ENCODE results near the gene MEGF8. TPM values are rescaled to one million over a fixed set of nuclear protein-coding genes. Genes with fewer than 3 reads are reported as not detected.

Gene MEGF8
- total RNA-seq, 1 donor from 2014 or later: 7.1 TPM

DNA sequence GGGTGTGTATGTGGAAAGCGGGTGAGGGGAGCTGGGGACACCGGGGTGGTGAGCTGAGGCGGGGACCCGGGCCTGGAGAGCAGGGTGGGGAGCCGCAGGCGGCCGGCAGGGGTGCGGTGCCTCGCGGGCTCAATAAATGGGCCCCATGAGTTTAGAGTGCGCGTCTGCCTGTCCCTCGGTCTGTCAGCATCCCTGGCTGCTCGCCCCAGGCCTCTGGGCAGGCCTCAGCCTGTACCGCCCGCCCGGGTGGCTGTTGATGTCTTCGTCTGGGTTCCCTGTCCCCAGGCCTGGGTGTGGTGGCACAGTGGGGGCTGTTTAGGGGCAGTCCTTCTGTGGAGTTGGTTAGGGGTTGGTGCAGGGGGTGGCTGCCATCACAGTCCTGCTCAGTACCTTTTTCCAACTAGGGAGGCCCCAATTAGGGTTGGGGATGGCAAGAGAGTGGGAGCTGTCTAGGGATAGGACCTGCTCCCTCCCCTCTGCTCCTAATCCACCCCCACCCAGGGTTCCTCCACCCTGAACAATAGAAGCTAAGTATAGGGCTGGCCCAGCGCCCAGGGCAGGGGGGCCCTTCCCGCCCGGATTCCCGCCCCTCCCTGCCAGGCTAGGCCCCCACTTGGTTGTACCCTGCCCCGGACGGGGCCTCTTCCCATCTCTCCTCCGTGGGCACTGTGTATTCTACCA lies 44.1 kb upstream of the MEGF8 start:
- FAIRE-seq (no peak), DNase-seq (ENCODE audit: low read depth) (peak; percentile 59)
- TF ChIP-seq, protein P1, sequence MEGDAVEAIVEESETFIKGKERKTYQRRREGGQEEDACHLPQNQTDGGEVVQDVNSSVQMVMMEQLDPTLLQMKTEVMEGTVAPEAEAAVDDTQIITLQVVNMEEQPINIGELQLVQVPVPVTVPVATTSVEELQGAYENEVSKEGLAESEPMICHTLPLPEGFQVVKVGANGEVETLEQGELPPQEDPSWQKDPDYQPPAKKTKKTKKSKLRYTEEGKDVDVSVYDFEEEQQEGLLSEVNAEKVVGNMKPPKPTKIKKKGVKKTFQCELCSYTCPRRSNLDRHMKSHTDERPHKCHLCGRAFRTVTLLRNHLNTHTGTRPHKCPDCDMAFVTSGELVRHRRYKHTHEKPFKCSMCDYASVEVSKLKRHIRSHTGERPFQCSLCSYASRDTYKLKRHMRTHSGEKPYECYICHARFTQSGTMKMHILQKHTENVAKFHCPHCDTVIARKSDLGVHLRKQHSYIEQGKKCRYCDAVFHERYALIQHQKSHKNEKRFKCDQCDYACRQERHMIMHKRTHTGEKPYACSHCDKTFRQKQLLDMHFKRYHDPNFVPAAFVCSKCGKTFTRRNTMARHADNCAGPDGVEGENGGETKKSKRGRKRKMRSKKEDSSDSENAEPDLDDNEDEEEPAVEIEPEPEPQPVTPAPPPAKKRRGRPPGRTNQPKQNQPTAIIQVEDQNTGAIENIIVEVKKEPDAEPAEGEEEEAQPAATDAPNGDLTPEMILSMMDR (IDR thresholded peaks at IDR 0.05; ENCODE audit: insufficient read depth, low read length, severe bottlenecking): peak; percentile 6
- H3K27me3 ChIP-seq (ENCODE audit: control insufficient read depth, insufficient read depth, low read length): no peaks in the 10 kb centered on the region
- no peak overlapping the region for H3K4me3 ChIP-seq (ENCODE audit: low read depth, low read length)
- H3K36me3 ChIP-seq (ENCODE audit: control insufficient read depth, insufficient read depth, low read length): no peaks in the 10 kb centered on the region

DNA sequence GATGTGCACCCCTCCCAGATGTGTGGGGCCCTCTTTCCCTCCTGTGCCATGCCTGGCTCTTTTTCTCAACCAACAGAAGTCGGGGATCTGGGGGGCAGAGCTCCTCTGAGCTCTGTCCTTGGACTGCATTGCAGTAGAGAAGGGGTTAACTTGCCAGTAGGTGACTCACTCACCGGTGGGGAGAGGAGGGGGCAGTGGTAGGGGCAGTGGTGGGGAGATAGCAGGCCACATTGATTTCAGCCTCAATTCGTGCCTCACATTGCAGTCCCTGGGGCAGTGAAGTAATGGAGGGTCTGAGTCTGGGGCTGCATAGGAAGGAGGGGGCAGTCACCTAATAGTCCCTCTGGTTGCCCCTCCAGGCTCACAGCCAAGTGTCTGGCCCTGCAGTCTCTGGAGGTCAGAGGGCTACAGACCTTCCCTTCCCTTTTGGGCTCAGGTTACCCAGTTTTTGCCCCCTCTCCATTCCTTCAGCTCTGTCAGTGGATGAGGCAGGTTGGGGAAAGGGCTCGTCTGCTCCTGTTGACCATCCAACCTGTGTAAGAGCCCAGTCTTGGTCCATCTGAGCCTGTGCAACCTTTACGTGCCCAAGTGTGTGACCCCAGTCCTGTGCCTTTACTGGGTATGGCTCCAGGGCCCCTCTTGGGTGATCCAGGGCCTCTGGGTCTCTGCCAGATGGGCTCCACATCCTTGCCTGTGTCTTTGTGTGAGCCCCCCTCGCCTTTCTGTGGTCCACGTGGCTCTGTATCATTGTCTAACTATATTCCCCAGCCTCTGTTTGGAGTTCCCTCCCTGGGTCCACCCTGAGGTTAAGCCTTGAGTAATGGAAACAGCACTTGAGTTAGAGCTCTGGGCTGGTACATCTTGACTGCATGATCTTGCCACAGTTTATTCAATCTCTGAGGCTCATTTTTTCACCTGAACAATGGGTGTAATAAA lies 43.3 kb upstream of the MEGF8 start:
- no peak for DNase-seq (ENCODE audit: low read depth)
- no peak overlapping the region for H3K4me3 ChIP-seq (ENCODE audit: low read depth, low read length)
- no peak for FAIRE-seq
- TF ChIP-seq, protein P1 (IDR thresholded peaks at IDR 0.05; ENCODE audit: insufficient read depth, low read length, severe bottlenecking): no peak
- H3K27me3 ChIP-seq (ENCODE audit: control insufficient read depth, insufficient read depth, low read length): no peaks in the 10 kb centered on the region
- H3K36me3 ChIP-seq (ENCODE audit: control insufficient read depth, insufficient read depth, low read length): peaks cover 4% of the 10 kb centered on the region

DNA sequence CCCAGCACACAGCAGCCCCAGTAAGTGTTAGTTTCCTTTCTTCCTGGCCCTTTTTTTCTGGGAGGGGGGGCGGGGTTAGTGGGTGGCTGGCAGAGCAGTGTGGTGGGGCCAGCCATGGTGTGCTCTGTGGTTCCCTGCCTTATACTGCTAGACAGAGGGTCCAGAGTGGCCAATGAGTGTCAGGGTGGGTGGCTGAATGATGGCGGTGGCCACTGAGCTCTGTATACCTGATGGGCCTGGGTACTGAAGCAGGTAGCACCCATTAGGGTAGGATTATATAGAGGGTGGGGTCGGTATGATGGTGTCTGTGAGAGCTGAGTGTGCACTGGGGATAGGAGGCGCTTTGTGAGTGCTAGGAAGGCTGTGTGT lies 42.6 kb upstream of the MEGF8 start:
- H3K27me3 ChIP-seq (ENCODE audit: control insufficient read depth, insufficient read depth, low read length): no peaks in the 10 kb centered on the region
- DNase-seq (ENCODE audit: low read depth) (no peak), FAIRE-seq (no peak)
- H3K36me3 ChIP-seq (ENCODE audit: control insufficient read depth, insufficient read depth, low read length): peaks cover 11% of the 10 kb centered on the region
- TF ChIP-seq, protein P1 (IDR thresholded peaks at IDR 0.05; ENCODE audit: insufficient read depth, low read length, severe bottlenecking): no peak
- H3K4me3 ChIP-seq (ENCODE audit: low read depth, low read length): no peak overlapping the region

DNA sequence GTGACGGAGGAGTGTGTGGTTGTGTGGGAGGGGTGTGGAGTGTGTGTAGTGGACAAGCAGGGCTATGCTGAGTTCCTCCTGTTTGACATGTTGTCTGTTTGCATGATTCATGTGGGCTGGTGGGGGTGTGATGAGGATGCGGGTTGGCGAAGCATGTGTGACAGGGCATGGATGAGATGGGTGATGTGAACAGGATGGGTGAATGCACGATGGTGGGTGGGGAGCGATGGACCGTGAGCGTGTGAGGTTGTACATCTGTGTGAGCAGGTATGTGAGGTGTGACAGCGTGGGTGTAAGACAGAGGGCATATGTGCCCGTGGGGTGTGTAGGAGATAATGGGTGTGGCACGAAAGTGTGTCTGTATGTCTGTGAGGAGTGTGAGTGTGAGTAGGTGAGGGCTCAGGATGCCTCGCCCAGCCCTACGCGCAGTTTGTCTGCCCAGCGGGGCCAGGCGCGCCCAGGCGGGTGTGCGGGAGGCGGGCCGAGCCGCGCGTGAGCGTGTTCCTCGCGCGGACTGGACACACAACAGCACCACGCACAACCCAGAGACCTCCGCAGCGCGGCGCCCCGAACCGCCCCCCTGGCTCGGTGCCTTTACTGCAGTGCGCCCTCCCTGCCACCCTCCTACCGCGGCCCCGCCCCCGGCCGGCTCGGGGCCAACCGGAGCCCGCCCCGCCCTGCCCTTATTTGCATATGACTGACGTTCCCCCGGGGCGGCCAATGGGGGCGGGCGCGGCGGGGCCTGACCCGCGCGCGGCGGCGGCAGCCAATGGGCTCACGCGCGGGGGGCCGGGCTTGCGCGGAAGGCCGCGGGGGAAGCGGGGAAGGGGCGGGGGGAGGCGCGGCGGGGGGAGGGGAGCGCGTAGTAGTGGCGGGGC lies 42.0 kb upstream of the MEGF8 start:
- H3K36me3 ChIP-seq (ENCODE audit: control insufficient read depth, insufficient read depth, low read length): peaks cover 16% of the 10 kb centered on the region
- H3K27me3 ChIP-seq (ENCODE audit: control insufficient read depth, insufficient read depth, low read length): no peaks in the 10 kb centered on the region
- H3K4me3 ChIP-seq (ENCODE audit: low read depth, low read length): peak overlapping the region; percentile 45
- DNase-seq (ENCODE audit: low read depth) (peak; percentile 93), FAIRE-seq (peak; percentile 98)
- TF ChIP-seq, protein P1 (IDR thresholded peaks at IDR 0.05; ENCODE audit: insufficient read depth, low read length, severe bottlenecking): no peak

DNA sequence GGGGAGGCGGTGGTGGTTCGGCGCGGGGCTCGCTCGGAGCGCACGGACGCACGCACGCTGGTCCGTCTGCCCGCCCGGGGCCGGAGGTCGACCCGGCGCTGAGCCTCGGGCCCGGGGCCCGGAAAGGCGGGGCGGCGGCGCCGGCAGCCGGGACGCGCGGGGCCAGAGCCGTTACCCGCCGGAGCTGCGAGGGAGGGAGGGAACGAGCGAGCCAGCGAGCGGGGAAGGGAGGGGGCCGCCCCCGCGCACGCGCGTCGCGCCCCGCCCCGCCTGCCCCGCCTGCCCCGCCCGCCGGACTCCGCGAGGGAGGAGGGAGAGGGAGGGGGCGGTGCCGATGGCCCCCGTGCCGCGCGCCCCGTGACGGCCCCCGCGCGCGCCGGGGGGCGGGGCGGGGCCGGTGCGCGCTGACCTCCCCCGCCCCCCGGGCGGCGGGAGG lies 41.4 kb upstream of the MEGF8 start:
- H3K4me3 ChIP-seq (ENCODE audit: low read depth, low read length): peak overlapping the region; percentile 45
- FAIRE-seq: no peak
- peaks cover 20% of the 10 kb centered on the region for H3K36me3 ChIP-seq (ENCODE audit: control insufficient read depth, insufficient read depth, low read length)
- no peaks in the 10 kb centered on the region for H3K27me3 ChIP-seq (ENCODE audit: control insufficient read depth, insufficient read depth, low read length)
- DNase-seq (ENCODE audit: low read depth): no peak
- TF ChIP-seq, protein P1 (IDR thresholded peaks at IDR 0.05; ENCODE audit: insufficient read depth, low read length, severe bottlenecking): no peak

Data from bronchial epithelial cell (primary cell).